GM06990 (cell line): ENCODE measurements around the gene IQUB.
"Not testable (repeated sequence)": the region's sequence is repeated elsewhere in the genome, so short reads cannot be mapped to it uniquely, and the experiment has no call there.

Experiments
- DNase-seq: peaks from one replicate; pipeline ENCODE4 v3.0.0-alpha.2; 2011; ENCODE audit not compliant: insufficient read length; ENCODE audit errors: extremely low read depth
- H3K27me3 ChIP-seq: replicated peaks from 2 replicates; pipeline ENCODE4 v1.6.0; 2011; ENCODE audit warnings: low read length; ENCODE audit not compliant: control insufficient read depth, insufficient read depth
- H3K36me3 ChIP-seq: 2 replicates; pipeline ENCODE4 v1.5.1; 2011; ENCODE audit warnings: low read length; ENCODE audit not compliant: control insufficient read depth, insufficient read depth
- H3K4me3 ChIP-seq: replicated peaks from 2 replicates; pipeline ENCODE4 v1.5.1; 2011; ENCODE audit warnings: low read depth, mild to moderate bottlenecking, control low read depth, low read length
- CTCF ChIP-seq: IDR thresholded peaks from 2 replicates; pipeline ENCODE4 v1.5.1; 2011; ENCODE audit warnings: low read length, control low read depth, mild to moderate bottlenecking, inconsistent platforms; ENCODE audit not compliant: insufficient read depth, poor library complexity, severe bottlenecking

The IQUB gene

GRCh38 chr7:123480107-123480506, 54.3 kb downstream of the IQUB start:
- no peak overlapping the region for H3K4me3 ChIP-seq
- DNase-seq, result no peak
- TF ChIP-seq CTCF, result no peak
- no peaks in the 10 kb centered on the region for H3K36me3 ChIP-seq
- no peaks in the 10 kb centered on the region for H3K27me3 ChIP-seq

- not testable (repeated sequence) for H3K36me3 ChIP-seq, DNase-seq, H3K27me3 ChIP-seq, H3K4me3 ChIP-seq
Observed at GRCh38 chr7:123478056-123478455, 56.3 kb downstream of the IQUB start.

- no peaks in the 10 kb centered on the region for H3K27me3 ChIP-seq
- no peak for TF ChIP-seq CTCF
- no peak for DNase-seq
- no peak overlapping the region for H3K4me3 ChIP-seq
- no peaks in the 10 kb centered on the region for H3K36me3 ChIP-seq
Observed at GRCh38 chr7:123472750-123473445, 61.5 kb downstream of the IQUB start.

GRCh38 chr7:123472327-123472726, 62.1 kb downstream of the IQUB start:
- H3K4me3 ChIP-seq, result no peak overlapping the region
- no peak for TF ChIP-seq CTCF
- no peak for DNase-seq
- H3K36me3 ChIP-seq, result no peaks in the 10 kb centered on the region
- no peaks in the 10 kb centered on the region for H3K27me3 ChIP-seq

- Histone ChIP-seq H3K27me3 (no peaks in the 10 kb centered on the region), H3K36me3 (no peaks in the 10 kb centered on the region), H3K4me3 (no peak overlapping the region)
- no peak for DNase-seq
- no peak for TF ChIP-seq CTCF
Observed at GRCh38 chr7:123468303-123468702, 66.1 kb downstream of the IQUB start.

- Histone ChIP-seq H3K36me3 (no peaks in the 10 kb centered on the region), H3K27me3 (no peaks in the 10 kb centered on the region), H3K4me3 (no peak overlapping the region)
- no peak for DNase-seq
- TF ChIP-seq CTCF, result no peak
Observed at GRCh38 chr7:123463890-123464289, 70.5 kb downstream of the IQUB start.
